Heart left ventricle (tissue), 13 donors: ENCODE measurements around the gene FAM83C.

Experiments used
- CTCF ChIP-seq, 12 donors: fragments of 200-600 bp; sonication (generic) in 4 of 12; IDR thresholded peaks; one replicate each; pipeline versions ENCODE4 v1.5.0 to v1.8.0; 2018 to 2022; ENCODE audit warnings: antibody characterized with exemption in 12 of 12, mild to moderate bottlenecking in 5 of 12
- POLR2A ChIP-seq, 2 donors: fragments of 450-650 bp; IDR thresholded peaks; one replicate each; pipeline ENCODE4 v1.6.1; 2017; ENCODE audit warnings: antibody characterized with exemption in 2 of 2, mild to moderate bottlenecking in 2 of 2, moderate library complexity in 2 of 2
- donor health status: ischemic (EF 13 %, LVEDD 7.1; RV severe dilation, severe dysfunction).
- donor health status: DM: no; HTN: yes; CAD: no.
- donor health status: DM: no; HTN: no; CAD: no.
- donor health status: ischemic (EF 25% LVEDD 6.9; RV normal size, moderate dysfunction).
- donor health status: ischemic (EF 25% LVEDD 5.7; RV mildly dilated, moderate dysfunction).
- donor health status: ischemic (EF 35%, LVEDD 5.7; RV mildly dilated, moderate dysfunction).
- donor health status: nonischemic (EF 11% LVEDD 7.7; RV severe dilation, severe dysfunction).
- donor health status: DM: yes; HTN: yes; CAD: no.
- donor health status: PGD.
- donor health status: ischemic (EF 29% LVEDD 5.4; RV normal size, mild dysfunction).
- donor health status: nonischemic (EF 23%, LVEDD 6.1; RV moderate dilation, normal function).

GRCh38 chr20:35341366-35342028 lies 49.3 kb upstream of the FAM83C start:
- TF ChIP-seq CTCF (IDR thresholded peaks at IDR 0.05) (no peak), POLR2A (IDR thresholded peaks at IDR 0.05) (no peak)
